HAP-1 (cell line): ENCODE measurements around the gene XXYLT1.

Experiments used
- DNase-seq, 2 experiments: peaks; one replicate each; pipeline ENCODE4 v3.0.0-alpha.2; 2016 to 2020; ENCODE audit warnings: low spot score in 2 of 2
- H3K27me3 ChIP-seq: fragments of 250-450 bp; sonication (Bioruptor Pico); 2 replicates; pipeline ENCODE4 v1.5.1; 2020; ENCODE audit warnings: low read depth, mild to moderate bottlenecking, moderate library complexity
- H3K36me3 ChIP-seq: fragments of 250-450 bp; sonication (Bioruptor Pico); replicated peaks from 2 replicates; pipeline ENCODE4 v1.5.1; 2020; ENCODE audit warnings: mild to moderate bottlenecking
- H3K4me1 ChIP-seq: fragments of 250-450 bp; sonication (Bioruptor Pico); 2 replicates; pipeline ENCODE4 v1.5.1; 2020; ENCODE audit warnings: mild to moderate bottlenecking
- H3K4me3 ChIP-seq: fragments of 250-450 bp; sonication (Bioruptor Pico); 2 replicates; pipeline ENCODE4 v1.5.1; 2020; ENCODE audit warnings: mild to moderate bottlenecking, moderate library complexity
- H3K9me3 ChIP-seq: fragments of 250-450 bp; sonication (Bioruptor Pico); 2 replicates; pipeline ENCODE4 v1.5.1; 2020; ENCODE audit warnings: mild to moderate bottlenecking, moderate library complexity
- in situ Hi-C: fragments of 300-500 bp; cut with MboI; formaldehyde crosslinking; loops from 3 replicates; pipeline ENCODE4 v1.14.3; 2020; ENCODE audit warnings: low sequenced_read_pairs, inconsistent platforms, mixed read lengths

Gene XXYLT1

DNA sequence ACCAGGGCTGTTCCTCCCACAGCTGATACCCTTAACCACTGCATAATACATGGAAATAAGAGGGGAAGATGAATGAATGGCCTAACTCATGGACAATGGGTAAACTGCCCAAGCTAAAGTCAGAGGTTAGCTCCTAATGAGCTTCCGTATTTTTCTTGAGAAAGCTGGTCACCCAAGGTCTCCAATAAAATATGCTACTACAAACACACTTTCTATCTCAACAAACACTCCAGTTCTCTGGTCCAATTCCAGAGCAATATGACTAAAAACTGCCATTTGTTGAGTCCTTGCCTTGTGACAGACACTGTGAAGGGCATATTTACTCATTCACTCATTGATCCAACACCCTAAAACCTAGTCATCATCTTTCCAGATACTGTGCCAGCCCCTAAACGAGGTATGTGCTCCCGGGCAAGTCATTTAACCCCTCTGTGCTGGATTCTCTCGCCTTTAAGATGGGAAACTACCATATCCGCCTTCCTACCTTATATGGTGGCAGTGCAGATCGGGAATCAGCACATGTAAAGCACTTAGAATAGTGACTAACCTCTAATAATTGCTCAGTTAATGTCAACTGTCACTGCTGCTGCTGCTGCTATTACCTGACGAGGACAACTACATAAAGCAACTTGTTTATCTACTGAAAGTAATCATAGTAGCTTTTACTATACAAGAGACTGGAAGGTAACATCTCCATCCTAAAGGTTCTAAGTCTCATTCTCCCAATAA lies 89.1 kb downstream of the XXYLT1 start:
- H3K36me3 ChIP-seq, result no peaks in the 10 kb centered on the region
- H3K4me3 ChIP-seq, result no peak overlapping the region
- in situ Hi-C loops, result no loop called here
- no peaks in the 10 kb centered on the region for H3K9me3 ChIP-seq
- no peak for DNase-seq
- H3K27me3 ChIP-seq, result no peaks in the 10 kb centered on the region
- no peaks in the 10 kb centered on the region for H3K4me1 ChIP-seq

DNA sequence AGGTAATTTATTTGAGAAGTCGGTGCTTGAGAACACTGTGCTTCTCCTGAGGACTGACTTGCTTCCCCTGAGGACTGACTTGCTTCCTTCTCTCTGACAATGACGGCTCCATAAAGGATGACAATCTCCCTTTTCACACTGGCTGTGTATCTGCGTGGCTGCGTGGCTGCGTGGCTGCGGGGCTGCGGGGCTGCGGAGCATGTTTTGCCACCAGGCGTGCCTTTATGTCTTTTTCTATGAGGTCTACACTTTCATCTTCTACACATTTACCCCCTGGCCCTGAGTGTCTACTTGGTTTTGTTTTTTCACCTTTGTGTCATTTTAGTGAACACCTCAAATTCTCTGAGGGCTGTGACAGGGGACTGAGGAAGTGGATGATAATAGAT lies 89.9 kb downstream of the XXYLT1 start:
- no peak for DNase-seq
- in situ Hi-C loops, result no loop called here
- no peak overlapping the region for H3K4me3 ChIP-seq
- no peaks in the 10 kb centered on the region for H3K4me1 ChIP-seq
- no peaks in the 10 kb centered on the region for H3K36me3 ChIP-seq
- H3K9me3 ChIP-seq, result no peaks in the 10 kb centered on the region
- no peaks in the 10 kb centered on the region for H3K27me3 ChIP-seq

- H3K4me1 ChIP-seq, result no peaks in the 10 kb centered on the region
- in situ Hi-C loops, result no loop called here
- H3K27me3 ChIP-seq, result no peaks in the 10 kb centered on the region
- H3K4me3 ChIP-seq, result no peak overlapping the region
- no peaks in the 10 kb centered on the region for H3K9me3 ChIP-seq
- no peaks in the 10 kb centered on the region for H3K36me3 ChIP-seq
- DNase-seq, result no peak
Measured at GRCh38 chr3:195180490-195181112, 90.4 kb downstream of the XXYLT1 start.

DNA sequence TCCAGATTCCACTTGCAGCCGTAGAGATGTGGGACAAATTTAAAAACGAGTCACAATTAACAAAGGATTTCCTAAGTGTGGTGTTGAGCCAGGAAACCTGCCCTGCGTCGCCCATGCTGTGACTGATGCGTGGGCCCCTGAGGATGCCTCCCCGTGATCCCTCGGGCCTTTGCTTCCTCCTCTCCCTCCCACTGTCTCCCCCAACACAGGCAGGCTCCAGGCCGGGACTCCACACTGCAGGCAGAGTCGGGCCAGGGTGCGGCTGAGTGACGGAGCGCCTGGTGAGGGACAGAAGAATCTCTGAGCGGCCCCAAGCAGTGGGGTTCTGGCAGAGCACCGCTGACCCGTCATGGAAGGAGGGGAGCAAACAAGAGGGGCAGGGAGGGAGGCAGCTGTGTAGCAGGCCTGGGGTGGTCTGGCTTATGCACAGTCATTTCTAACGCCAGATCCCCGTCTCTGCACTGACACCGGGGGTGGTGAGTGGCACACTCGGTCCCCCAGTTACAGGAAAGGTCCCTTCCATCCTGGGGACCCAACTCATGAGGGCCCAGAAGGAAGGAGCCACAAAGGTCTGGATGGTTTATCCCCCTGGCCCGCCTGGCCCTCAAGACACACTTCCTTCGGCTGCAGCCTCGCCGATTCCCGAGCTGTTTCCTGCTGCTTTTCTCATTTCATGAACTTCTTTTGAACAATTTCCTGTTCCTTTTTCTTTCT lies 91.0 kb downstream of the XXYLT1 start:
- Histone ChIP-seq H3K36me3 (no peaks in the 10 kb centered on the region), H3K27me3 (no peaks in the 10 kb centered on the region), H3K4me1 (no peaks in the 10 kb centered on the region), H3K4me3 (no peak overlapping the region), H3K9me3 (no peaks in the 10 kb centered on the region)
- in situ Hi-C loops, result no loop called here
- no peak for DNase-seq

DNA sequence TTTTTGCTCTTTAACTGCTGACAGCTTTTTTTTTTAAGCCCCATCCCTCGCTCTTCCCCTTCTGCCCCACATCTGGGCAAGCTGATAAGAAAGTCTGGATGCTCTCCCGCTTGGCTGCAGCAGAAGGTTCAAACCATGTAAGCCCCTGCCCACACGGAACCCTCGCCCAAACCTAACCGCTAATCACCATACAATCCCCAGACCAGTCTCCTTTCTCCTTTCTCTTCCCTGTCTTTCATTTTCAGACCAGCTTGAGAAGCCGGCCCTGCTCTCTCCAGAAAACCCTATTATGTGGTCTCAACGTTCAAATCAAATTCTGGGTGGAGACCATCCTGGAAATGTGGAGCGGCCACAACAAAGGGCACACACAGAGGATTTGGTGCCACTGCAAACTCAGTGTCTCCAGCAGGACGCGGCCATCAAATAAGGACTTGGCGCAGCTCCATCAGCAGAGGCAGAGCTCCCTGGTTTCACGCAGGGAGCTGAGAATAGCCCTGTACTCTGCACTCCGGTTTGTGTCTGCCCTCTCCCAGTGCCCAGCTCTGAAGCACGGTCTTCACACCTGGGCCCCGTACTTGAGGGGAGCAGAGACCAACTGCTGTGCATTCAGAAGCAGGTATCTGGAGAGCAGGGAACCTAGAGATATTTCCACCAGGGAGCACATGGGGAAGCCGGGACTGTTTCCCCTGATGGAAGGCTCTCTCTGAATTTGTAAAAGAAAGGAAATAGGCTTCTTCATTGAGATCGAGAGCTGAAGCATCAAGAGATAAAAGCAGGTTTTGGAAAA lies 92.6 kb downstream of the XXYLT1 start:
- Histone ChIP-seq H3K4me1 (no peaks in the 10 kb centered on the region), H3K27me3 (no peaks in the 10 kb centered on the region), H3K9me3 (no peaks in the 10 kb centered on the region), H3K36me3 (no peaks in the 10 kb centered on the region), H3K4me3 (no peak overlapping the region)
- in situ Hi-C loops, result no loop called here
- DNase-seq, result no peak

GRCh38 chr3:195177422-195178123 lies 93.4 kb downstream of the XXYLT1 start:
- Histone ChIP-seq H3K9me3 (no peaks in the 10 kb centered on the region), H3K4me1 (no peaks in the 10 kb centered on the region), H3K36me3 (no peaks in the 10 kb centered on the region), H3K27me3 (no peaks in the 10 kb centered on the region), H3K4me3 (no peak overlapping the region)
- no peak for DNase-seq
- in situ Hi-C loops, result no loop called here

GRCh38 chr3:195176776-195177175 lies 94.2 kb downstream of the XXYLT1 start:
- no peak overlapping the region for H3K4me3 ChIP-seq
- H3K4me1 ChIP-seq, result no peaks in the 10 kb centered on the region
- DNase-seq, result no peak
- no peaks in the 10 kb centered on the region for H3K9me3 ChIP-seq
- no peaks in the 10 kb centered on the region for H3K36me3 ChIP-seq
- H3K27me3 ChIP-seq, result no peaks in the 10 kb centered on the region
- in situ Hi-C loops, result no loop called here

DNA sequence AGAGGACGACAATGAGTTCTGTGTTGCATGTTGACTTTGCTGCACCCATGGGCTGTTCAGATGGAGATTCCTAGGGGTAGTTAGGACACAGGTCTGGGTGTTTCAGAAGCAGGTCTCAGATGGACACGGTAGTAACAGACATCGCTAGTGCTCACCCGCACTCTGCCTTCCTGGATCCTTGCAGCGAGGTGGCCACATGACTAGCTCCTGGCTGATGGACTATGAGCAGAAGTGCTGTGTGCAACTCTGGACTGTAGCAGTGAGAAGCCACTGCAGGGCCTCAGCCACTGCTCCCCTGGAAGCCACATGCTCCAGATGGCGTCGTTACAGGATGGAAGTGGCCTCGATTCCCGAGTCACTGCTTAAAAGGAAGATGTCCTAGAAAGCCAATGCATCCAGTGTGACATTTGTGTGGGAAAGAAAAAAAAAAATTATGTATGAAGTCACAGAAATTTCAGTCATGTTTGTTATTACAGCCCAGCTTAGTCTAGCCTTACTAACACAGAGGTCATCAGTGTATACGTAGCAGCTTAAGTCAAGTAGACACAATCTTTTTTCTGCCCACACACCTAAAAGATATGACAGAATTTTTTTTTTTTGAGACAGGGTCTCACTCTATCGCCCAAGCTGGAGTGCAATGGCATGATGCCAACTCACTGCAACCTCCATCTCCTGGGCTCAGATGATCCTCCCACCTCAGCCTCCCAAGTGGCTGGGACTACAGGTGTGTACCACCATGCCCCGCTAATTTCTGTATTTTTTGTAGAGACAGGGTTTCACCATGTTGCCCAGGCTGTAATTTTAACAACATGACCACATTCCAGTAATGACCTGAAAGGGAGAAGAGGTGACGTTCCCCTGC lies 95.3 kb downstream of the XXYLT1 start:
- DNase-seq, result no peak
- Histone ChIP-seq H3K9me3 (no peaks in the 10 kb centered on the region), H3K36me3 (no peaks in the 10 kb centered on the region), H3K4me3 (no peak overlapping the region), H3K27me3 (no peaks in the 10 kb centered on the region), H3K4me1 (no peaks in the 10 kb centered on the region)
- in situ Hi-C loops, result no loop called here

- Histone ChIP-seq H3K9me3 (no peaks in the 10 kb centered on the region), H3K4me1 (no peaks in the 10 kb centered on the region), H3K36me3 (no peaks in the 10 kb centered on the region), H3K4me3 (no peak overlapping the region), H3K27me3 (no peaks in the 10 kb centered on the region)
- in situ Hi-C loops, result no loop called here
- DNase-seq, result no peak
Measured at GRCh38 chr3:195175076-195175475, 95.9 kb downstream of the XXYLT1 start.

DNA sequence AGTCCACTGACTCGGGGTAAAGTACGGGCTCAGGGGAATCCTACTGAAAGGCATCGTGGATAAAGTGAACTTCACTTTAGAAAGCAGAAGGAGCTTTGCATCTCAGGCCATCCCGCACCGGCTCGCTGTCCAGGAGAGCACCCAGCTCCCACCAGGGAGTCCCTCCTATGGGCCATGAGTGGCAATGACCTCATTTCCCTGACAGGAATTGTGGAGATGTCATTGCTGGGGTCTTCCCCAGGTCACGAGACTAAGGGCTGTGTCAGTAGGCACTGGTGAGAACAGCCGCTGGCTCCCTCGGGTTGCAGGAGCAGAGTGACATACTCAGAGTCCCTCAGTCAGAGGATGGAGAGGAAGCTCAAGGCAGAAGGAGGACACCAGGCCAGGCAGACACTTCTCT lies 97.3 kb downstream of the XXYLT1 start:
- in situ Hi-C loops, result no loop called here
- Histone ChIP-seq H3K36me3 (no peaks in the 10 kb centered on the region), H3K4me1 (no peaks in the 10 kb centered on the region), H3K9me3 (no peaks in the 10 kb centered on the region), H3K4me3 (no peak overlapping the region), H3K27me3 (no peaks in the 10 kb centered on the region)
- no peak for DNase-seq

GRCh38 chr3:195172896-195173295 lies 98.1 kb downstream of the XXYLT1 start:
- H3K9me3 ChIP-seq, result no peaks in the 10 kb centered on the region
- no peak overlapping the region for H3K4me3 ChIP-seq
- in situ Hi-C loops, result no loop called here
- no peak for DNase-seq
- H3K4me1 ChIP-seq, result no peaks in the 10 kb centered on the region
- H3K36me3 ChIP-seq, result no peaks in the 10 kb centered on the region
- H3K27me3 ChIP-seq, result no peaks in the 10 kb centered on the region

- no peaks in the 10 kb centered on the region for H3K4me1 ChIP-seq
- no peak overlapping the region for H3K4me3 ChIP-seq
- in situ Hi-C loops, result no loop called here
- no peaks in the 10 kb centered on the region for H3K27me3 ChIP-seq
- no peaks in the 10 kb centered on the region for H3K36me3 ChIP-seq
- no peak for DNase-seq
- H3K9me3 ChIP-seq, result no peaks in the 10 kb centered on the region
Measured at GRCh38 chr3:195172039-195172684, 98.8 kb downstream of the XXYLT1 start.
